Midbrain (tissue), 1 donor: ENCODE results near the gene NDEL1.

Source experiments
- DNase-seq: peaks from one replicate; lab custom pipeline; 2025; lab: John Stamatoyannopoulos, UW

The NDEL1 gene

DNA sequence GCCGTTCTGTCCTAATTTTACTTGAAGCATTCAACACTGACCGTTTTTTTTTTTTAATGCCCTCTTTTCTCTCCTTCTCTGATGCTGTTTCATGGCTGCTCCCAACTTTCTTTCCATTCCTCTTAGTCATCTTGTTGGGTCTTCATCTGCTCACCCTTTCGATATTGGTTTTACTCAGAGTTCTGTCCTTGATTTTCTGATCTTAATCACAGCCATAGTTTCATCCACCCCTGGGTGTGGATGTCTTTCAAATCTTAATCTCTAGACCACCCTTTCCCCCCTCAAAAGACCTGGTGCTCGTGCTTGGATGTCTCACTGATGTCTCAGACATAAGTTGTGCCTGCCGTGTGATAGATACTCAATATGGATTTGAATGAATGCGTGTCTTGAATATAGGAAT lies 22.4 kb downstream of the NDEL1 start:
- no peak for DNase-seq

DNA sequence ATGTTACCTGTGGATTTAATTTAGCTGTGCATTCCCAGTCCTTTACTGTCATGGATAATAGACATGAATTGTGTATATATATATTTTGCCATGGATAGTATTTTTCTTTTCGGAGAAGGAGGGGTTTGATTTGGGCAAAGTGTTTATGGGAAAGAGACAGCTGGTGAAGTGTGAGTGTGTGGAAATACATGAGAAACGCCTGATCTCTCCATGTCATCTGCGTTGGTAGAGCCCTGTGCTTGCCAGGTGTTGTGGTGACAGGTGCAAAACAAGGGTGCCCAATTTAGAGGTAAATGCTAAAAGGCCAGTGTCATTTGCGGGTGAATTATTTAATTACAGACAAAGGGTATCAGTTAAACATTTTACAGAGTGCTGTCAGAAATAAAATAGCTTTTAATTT lies 23.4 kb downstream of the NDEL1 start:
- no peak for DNase-seq

DNA sequence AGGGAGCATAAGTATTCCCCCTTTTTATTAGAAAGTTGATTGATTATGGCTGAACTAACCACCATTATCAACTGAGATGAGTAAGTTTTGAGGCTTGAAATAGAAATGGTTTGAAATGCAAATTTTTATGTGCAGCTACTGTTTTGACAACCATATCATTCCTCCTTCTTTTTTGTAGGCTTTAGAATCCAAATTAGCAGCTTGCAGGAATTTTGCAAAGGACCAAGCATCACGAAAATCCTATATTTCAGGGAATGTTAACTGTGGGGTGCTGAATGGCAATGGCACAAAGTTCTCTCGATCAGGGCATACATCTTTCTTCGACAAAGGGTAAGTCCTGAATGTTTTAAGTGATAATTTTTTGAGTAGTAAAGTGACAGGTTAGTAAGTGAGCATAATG lies 24.1 kb downstream of the NDEL1 start:
- no peak for DNase-seq

DNA sequence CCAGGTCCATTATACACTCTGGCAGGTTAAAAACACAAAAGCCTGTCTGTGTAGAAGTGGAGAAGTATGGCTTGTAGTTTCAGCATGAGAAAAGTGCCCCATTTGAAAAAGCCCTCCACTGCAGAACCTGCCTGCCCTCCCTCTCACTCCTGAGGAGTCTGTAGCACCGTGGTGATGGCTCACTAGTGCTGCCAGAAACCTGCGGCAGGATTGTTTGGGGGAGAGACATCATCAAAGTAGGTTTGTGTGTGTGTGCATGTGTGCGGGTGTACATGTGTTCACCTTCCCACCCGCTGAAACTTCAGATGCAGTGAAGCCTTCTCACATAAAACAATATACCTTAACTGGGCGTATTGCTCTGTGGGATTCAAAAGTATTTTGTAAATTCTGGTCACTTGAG lies 26.9 kb downstream of the NDEL1 start:
- no peak for DNase-seq

DNA sequence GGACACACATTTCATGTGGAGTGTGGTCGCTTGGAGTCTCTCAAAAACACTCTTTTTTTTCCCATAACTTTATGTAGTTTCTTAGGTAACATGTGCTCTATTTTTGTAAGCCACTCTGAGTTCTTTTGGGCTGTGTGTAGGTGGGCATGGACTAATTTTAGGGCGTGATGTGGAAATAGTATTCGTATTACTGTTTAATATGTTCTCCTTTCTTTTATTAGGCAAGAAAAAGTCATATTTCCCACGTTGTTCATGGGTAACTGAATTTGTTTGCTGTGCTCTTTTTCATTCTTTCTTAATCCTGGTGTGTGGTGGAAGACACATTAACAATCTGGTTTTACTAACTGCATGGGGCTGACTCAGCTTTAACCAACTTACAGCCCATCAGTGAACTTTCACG lies 27.4 kb downstream of the NDEL1 start:
- DNase-seq: no peak

DNA sequence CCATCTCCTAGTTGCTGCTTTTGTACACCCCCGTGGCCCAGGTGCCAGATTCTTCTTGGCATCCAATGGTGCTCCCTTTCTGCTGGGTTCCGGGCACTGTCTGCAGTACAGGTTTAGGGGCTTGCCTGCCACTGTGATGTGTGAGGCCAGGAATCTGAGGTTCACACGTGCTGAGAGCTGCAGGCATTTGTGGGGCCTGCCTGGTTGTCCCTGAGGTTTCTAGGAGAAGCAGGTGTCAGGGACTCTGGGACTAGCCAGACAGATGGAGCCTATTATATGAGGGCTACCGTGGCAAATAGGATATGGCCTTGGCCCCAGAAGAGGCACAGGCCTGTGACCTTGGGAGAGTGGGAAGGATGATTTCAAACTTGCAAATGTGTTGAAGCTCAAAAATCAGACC lies 29.3 kb downstream of the NDEL1 start:
- no peak for DNase-seq

DNA sequence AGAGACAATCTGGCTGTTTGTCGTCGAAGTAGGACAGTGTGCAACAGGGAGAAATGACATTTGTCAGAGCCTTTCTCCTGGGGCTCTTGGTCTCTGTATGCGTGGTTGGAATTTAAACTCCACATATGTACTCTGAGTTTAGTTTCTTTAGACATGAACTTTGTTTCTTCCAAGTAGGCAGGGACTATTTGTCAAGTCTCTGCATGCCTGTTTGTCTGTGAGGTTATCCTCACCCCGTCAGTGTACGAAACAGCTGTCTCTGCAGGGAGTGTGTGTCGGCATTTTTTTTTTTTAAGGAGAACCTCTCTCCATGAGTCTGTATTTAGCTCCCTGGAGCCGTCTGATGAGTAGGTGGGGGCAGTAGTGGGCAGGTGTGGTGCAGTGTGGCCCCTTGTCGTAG lies 29.7 kb downstream of the NDEL1 start:
- DNase-seq: no peak

DNA sequence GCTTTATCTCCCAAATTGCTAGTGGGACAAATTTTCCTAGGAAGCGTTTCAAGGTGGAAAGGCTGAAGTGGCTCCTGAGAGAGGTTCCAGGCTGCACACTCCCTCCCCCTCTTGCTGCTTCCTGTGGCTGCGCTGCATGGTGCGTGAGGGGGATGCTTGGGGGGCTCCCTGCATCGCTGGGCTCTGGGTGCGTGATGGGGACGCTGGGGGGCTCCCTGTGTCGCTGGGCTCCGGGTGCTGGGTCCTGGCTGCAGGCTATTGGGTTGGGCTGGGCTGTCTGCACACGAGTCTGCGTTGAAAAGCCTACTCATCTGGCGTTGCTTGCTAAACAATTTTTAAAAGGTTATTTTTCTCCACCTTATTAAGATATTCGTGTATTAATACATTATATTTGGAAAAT lies 30.1 kb downstream of the NDEL1 start:
- no peak for DNase-seq

DNA sequence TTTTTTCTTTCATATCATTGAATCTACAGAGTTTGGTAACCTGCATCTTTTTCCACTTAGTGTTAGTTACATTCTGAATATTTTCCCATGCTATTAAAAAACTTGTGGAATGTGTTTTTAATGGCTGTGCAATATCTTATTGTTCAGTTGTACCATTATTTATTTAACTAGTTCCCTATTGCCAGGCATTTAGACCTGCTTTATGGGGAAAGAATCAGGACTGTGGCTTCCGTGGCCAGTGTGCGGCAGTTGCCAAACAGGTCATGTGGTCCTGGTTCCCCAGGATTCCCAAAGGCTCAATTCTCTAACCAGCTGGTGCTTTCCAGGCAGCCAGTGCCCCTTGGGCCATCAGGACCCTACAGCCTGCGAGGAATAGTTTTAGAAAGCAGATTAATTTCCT lies 30.8 kb downstream of the NDEL1 start:
- DNase-seq: no peak

DNA sequence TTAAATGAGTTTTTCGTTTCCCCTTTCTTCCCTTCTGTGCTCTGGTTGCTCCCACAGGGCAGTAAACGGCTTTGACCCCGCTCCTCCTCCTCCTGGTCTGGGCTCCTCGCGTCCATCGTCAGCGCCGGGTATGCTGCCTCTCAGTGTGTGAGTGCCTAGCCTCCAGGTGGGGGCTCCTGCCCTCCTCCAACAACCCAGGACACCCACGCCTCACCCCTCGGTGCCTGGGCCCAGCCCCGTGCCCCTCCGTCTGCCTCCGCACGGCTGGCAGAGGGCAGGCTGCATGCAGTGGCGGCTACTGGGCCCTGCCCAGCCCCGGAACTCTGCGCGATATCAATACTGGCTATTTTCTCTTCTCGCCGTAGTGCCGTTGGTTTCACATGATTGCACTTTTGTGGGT lies 31.2 kb downstream of the NDEL1 start:
- DNase-seq: no peak

DNA sequence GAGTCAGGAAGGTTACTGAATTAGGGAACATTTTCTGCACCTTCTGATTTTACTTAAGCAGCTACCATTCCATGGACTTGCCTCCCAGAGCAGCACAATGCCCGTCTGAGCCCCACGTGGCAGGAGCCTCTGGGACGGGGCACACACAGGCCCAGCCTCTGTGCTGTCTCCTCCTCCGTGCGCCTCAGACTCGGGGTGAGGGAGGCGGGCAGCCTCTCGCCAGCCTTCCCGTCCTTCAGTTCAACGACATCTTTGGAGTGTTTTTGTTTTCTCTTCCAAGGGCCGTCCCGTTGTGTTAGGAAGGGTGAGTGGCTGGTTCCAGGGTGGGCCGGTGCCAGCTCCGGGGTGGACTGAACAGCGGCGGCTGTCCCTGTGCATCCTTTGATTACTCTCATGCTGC lies 31.8 kb downstream of the NDEL1 start:
- no peak for DNase-seq

DNA sequence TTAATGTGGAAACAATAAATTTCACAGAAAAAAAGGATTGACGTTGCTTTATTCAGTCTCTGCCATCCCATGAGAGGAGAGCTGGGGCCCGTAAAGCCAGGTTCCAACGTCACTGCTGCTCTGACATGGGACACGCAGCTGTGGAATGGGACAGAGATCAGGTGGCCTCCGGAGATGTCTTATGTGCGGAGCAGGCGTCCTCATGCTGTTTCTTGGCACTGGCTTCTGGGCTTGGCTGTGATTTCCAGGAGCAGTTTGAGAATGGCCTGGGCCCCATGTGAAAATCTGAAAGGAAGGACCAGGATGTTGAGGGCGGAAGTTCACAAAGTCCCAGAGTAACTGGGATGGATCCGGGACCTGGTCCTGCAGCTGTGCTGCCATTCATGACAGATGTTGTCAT lies 32.4 kb downstream of the NDEL1 start:
- no peak for DNase-seq

DNA sequence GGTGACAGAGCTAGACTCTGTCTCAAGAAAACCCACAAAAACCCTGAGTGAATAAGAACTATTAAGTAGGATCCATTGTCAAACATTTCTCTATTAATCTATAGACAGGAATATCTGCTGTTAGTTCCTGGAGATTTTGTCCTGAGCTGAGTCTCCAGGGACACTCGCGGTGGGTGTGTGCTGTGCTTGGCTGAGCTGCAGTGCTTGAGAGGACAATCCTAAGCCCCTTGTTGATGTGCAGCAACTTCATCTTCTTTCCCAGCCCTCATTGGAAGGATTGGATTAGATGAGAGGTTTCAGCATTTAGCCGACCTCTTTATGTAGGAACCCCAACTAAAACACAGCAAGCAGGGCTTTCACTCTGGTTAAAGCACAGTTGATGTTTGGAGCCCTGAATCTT lies 33.3 kb downstream of the NDEL1 start:
- DNase-seq: no peak

DNA sequence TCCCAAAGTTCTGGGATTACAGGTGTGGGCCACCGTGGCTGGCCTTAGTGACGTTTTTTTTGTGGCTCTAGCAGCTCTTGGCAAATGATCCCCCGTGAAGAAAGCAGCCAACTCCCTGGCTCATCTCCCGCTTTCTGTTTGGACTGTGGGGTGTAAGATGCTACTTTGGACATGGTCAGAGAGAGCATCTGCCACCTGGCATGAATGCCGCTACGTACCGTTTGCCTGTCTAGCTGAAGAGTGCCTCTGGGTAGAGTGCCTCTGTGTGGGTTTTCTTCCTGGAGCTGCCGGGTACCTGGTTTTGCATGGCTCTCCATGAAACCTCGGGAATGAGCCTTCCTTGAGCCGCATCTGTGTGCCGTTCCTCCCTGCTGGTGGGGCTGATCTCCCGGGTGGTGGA lies 34.3 kb downstream of the NDEL1 start:
- DNase-seq: no peak

DNA sequence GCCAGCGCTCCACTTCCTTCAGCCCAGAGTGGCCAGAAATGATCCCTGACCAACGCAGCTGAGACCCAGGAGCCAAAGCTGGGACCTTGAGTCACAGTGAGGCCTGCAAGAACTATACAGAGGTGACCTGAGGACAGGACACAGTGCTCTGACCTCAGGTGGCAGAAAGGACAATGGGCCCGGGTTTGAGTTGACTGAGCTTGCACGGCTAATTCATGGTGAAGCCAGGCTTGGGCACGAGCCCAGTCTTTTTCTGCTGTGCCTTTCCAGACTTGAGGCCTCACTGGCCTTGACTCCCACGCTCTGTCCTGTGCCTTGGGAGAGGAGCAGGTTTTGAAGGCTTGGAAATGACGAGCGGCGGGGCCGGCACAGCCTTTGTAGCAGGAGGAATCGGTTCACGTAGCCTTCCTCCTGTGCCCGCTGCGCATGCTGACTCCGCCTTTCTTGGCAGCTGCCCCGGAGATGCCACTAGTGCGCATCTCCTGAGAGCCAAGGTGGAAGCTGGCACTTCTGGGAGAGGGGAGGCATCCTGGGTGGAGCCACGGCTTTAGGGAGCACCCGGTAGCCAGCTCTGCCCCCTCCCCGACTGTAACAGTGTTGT lies 34.9 kb downstream of the NDEL1 start:
- DNase-seq: peak; percentile 18

DNA sequence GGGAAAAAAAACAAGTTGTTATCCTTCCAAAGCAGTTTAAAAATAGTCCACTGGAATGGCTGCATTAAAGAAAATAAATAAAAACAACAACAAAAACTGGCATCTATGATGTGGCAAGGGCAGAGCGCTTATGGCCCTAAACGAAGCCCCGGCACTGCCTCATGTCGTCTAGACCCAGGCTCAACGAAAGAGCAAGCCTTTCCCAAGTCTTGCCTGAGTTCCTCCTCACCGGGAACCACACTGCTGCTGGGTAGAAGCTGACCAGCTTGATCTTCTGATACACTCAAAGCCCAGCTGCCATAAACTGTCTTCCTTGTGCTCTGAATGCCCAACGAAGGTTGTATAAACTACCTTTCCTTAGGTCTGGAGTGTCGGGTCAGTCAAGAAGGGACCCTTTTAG lies 37.0 kb downstream of the NDEL1 start:
- no peak for DNase-seq

DNA sequence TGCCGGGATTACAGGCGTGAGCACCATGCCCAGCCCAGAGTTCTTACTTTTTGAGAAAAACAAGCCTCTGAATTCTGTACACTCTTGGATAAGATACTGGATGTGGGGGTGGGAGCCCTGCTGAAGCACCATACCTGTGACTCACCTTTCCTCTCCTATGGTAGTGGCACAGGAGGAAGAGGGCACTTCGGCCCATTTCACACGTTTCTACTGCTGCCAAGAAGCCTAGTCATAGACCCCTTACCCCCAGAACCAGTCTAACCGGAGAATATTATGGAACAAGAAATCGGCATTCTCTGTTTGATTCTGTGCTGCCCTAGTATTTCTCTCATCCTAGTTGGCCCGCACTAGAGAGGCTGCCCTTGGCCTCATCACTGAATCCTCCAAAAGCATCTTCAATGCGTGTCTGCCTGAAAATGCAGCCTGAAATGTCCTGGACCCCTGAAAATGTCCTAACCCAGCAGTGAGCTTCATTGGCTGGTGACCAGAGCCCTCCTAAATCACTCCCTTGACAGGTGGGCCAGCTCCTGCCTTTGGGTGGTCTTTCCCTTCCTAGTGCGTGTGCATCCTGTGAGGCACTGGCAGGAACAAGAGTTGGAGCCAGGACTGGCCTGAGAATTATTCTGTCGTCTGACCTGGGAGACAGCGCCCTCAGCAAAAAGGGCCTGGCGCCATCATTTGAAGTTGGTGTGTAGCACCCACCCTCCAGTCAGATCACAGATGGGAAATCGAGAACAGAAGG lies 37.9 kb downstream of the NDEL1 start:
- DNase-seq: no peak

DNA sequence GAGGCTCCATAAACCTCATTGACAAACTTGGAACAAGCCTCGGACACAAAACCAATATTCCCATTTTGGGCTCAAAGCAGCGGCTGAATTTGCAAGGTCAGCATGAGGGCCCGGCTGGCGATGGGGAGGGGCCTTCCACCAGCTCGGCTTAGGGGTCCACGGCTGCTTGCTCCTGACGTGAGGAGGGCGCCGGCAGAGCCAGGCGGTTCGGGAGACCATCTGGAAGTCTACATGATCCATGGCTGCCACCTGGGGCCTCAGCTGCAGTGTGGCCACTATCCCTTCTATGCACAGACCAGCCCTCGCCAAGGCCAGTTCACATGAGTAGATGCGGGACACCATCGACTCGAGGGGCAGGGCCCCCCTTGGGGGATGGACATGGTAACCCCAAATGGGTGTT lies 39.1 kb downstream of the NDEL1 start:
- DNase-seq: no peak

DNA sequence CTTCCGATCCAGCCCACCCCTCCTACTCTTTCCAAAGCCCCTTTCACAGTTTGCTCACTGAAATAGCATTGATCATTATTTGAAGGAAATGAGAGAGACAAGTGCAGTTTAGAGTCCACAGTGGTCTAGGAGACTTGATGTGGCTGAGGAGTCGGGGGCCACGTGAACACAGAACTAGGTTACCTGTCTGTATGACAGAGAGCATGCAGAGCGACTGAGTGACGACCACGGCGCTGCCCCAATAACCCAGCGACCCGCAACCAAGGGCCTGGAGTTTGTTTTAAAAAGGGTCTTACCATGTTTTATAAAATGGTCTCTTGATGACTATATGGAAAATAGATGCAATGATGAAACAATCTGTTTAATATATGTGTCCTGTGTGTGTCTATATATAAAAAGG lies 39.5 kb downstream of the NDEL1 start:
- no peak for DNase-seq

DNA sequence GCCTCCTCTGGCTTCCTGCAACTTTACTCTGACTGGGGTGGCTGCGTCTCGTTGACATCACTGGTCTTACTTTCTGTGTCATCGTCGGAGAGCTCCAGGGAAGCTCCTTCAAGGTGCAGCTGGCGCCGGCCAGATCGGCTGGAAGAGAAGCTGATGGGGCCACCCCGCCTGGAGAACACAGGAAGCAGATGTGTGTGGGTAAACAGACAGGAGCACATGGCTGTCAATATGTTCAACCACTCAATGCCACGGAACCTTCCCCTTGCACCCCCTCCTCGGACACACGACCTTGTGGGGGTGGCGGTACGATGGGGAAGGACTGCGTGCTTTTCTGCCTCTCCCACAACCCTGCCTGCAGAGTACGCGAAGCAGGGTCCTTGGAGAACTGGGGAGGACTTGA lies 40.1 kb downstream of the NDEL1 start:
- no peak for DNase-seq

DNA sequence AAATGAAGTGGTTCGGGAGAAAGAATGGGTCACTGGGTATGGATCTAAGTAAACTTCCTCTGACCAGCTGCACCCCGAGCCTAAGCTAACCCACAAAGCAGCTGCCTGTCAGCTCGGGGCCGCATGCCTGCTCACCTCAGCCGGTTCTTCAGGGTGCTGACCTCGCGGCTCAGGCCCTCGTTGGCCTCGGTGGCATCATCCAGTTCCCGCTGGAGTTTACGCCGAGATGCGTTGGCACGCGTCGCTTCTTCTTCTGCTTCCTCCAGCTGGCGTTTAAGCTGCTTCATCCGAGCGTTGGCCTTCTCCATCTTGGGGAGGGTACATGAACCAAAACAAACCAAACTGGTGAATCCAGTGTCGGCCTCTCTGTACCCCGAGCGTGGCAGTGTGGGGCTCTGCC lies 41.1 kb downstream of the NDEL1 start:
- no peak for DNase-seq

DNA sequence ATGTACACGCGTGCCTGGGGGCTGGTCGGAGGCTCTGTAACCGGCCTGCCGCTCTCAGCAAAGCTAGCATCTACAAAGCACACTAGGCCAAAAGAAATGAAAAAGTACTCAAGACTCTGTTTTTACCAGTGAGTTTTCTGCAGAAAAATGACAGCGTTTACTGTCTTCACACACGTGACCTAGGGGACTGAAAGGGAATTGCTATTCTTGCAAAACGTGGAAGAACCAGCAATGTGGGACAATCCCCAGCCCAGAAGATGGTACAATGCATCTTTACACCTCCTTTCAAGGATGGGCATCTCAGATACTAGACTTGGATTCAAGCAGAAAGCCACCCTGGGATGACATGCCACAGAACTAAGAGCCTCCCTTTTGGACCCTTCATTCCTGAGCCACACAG lies 41.5 kb downstream of the NDEL1 start:
- no peak for DNase-seq

DNA sequence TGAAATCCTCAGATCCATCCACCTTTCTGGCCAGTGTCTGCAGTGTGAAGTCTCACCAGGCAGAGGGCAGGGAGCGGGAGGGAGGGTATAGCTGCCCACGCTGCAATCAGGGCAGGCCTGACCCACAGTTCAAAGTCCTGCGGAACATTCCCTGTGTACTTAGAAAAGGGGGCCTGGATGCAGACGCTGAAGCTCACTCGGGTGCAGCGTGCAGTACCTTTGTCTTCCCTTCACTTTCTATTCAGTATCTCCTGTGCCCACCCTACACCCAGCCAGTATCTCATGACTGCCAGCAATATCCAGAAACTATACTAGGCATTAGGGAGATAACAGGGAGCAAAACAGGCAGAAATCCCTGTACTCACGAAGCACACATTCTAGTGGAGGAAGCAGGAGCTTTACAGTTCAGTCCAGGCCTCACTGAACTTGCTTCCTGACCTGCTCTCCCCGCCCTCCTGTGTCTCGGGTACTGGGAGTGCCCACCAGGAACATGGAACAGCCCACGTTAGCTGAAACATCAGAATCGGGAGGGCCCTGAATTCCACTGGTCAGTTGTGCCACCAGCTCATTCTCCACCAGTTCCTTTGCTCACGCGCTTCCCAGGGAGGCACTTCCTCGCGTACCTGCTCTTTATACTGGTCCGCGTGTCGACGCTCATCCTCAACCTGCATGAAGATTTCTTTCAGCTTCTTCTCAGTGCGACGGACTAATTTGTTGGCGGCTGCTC lies 42.2 kb downstream of the NDEL1 start:
- no peak for DNase-seq
